Neural cell (in vitro differentiated cells): ENCODE measurements around the gene LMOD2.

ENCODE experiments used
- CTCF ChIP-seq: fragments of 450-650 bp; IDR thresholded peaks from 2 replicates; pipeline ENCODE4 v1.5.1; 2014; ENCODE audit warnings: antibody characterized with exemption, mild to moderate bottlenecking, moderate library complexity; ENCODE audit not compliant: poor library complexity, severe bottlenecking
- EP300 ChIP-seq: fragments of 450-650 bp; conservative IDR thresholded peaks from 2 replicates; pipeline ENCODE4 v1.6.1; 2014; ENCODE audit warnings: antibody characterized with exemption, mild to moderate bottlenecking, moderate library complexity; ENCODE audit not compliant: poor library complexity, severe bottlenecking
- EZH2 ChIP-seq: fragments of 200-600, 300-800 bp; shearing (Covaris generic), sonication (generic); IDR thresholded peaks from 2 replicates; pipeline ENCODE4 v1.6.1; 2014; ENCODE audit warnings: antibody characterized with exemption, low read length, borderline replicate concordance, mild to moderate bottlenecking; ENCODE audit not compliant: insufficient read depth, poor library complexity, severe bottlenecking
- MXI1 ChIP-seq: fragments of 450-650 bp; conservative IDR thresholded peaks from 2 replicates; pipeline ENCODE4 v1.6.1; 2014; ENCODE audit warnings: antibody characterized with exemption, mild to moderate bottlenecking; ENCODE audit not compliant: poor library complexity, severe bottlenecking
- POLR2AphosphoS5 ChIP-seq: IDR thresholded peaks from 2 replicates; pipeline ENCODE4 v1.6.1; 2012
- RAD21 ChIP-seq: fragments of 450-650 bp; conservative IDR thresholded peaks from 2 replicates; pipeline ENCODE4 v1.6.1; 2014; ENCODE audit warnings: antibody characterized with exemption, mild to moderate bottlenecking, moderate library complexity
- REST ChIP-seq: IDR thresholded peaks from 2 replicates; pipeline ENCODE4 v1.6.1; 2012; ENCODE audit warnings: borderline replicate concordance

- TF ChIP-seq EZH2 (no peak), POLR2AphosphoS5 (no peak), CTCF (no peak), RAD21 (no peak), REST (no peak), EP300 (no peak), MXI1 (no peak)
Measured at GRCh38 chr7:123627851-123628250, 27.8 kb upstream of the LMOD2 start.
